CD14-positive monocyte (primary cell): ENCODE results near the gene TNNT1. TPM values are rescaled to one million over a fixed set of nuclear protein-coding genes. Genes with fewer than 3 reads are reported as not detected.

Experiments used
- DNase-seq, 3 donors: peaks; one replicate each; pipeline ENCODE4 v3.0.0-alpha.2; 2011 to 2022
- H2AFZ ChIP-seq: 2 replicates; pipeline ENCODE4 v1.6.0; 2012; ENCODE audit warnings: mild to moderate bottlenecking, low read depth, low read length, inconsistent platforms; ENCODE audit not compliant: insufficient read depth, poor library complexity, severe bottlenecking
- H3K27ac ChIP-seq, 2 donors: 1 replicate in 1 of 2; 2 replicates in 1 of 2; pipeline ENCODE4 v1.5.1; 2012 to 2013; ENCODE audit warnings: low read length in 2 of 2, control low read depth in 1 of 2, inconsistent platforms in 1 of 2, low read depth in 1 of 2, mild to moderate bottlenecking in 1 of 2
- H3K27me3 ChIP-seq, 2 donors: one replicate each; pipeline versions ENCODE4 v1.6.0 to v1.6.1; 2011 to 2013; ENCODE audit warnings: low read length in 2 of 2; ENCODE audit not compliant: control insufficient read depth in 2 of 2, insufficient read depth in 2 of 2
- H3K36me3 ChIP-seq, 2 donors: replicated peaks in 1 of 2; 1 replicate in 1 of 2; 2 replicates in 1 of 2; pipeline versions ENCODE4 v1.5.1 to v1.6.1; 2012 to 2013; ENCODE audit warnings: low read length in 2 of 2, control low read depth in 1 of 2, inconsistent platforms in 1 of 2, mild to moderate bottlenecking in 1 of 2; ENCODE audit not compliant: insufficient read depth in 2 of 2, control insufficient read depth in 1 of 2
- H3K4me1 ChIP-seq, 2 donors: 1 replicate in 1 of 2; 2 replicates in 1 of 2; pipeline versions ENCODE4 v1.5.1 to v1.6.1; 2012 to 2013; ENCODE audit warnings: low read length in 2 of 2, control low read depth in 1 of 2, inconsistent platforms in 1 of 2, mild to moderate bottlenecking in 1 of 2, moderate library complexity in 1 of 2; ENCODE audit not compliant: insufficient read depth in 2 of 2, control insufficient read depth in 1 of 2
- H3K4me2 ChIP-seq: replicated peaks from 2 replicates; pipeline ENCODE3; 2012; ENCODE audit warnings: low read length, moderate library complexity, mild to moderate bottlenecking; ENCODE audit not compliant: poor library complexity, severe bottlenecking; ENCODE audit errors: extremely low read depth
- H3K4me3 ChIP-seq, 3 experiments: fragments of 200-600 bp in 1 of 3; sonication (generic) in 1 of 3; replicated peaks in 1 of 3; 1 replicate in 2 of 3; 2 replicates in 1 of 3; pipeline ENCODE4 v1.5.1; 2011 to 2013; ENCODE audit warnings: low read length in 3 of 3, mild to moderate bottlenecking in 3 of 3, control low read depth in 2 of 3, low read depth in 2 of 3, inconsistent platforms in 1 of 3, moderate library complexity in 1 of 3
- H3K79me2 ChIP-seq: 2 replicates; pipeline ENCODE4 v1.6.0; 2012; ENCODE audit warnings: mild to moderate bottlenecking, control low read depth, inconsistent platforms, low read length, moderate library complexity; ENCODE audit not compliant: insufficient read depth
- H3K9ac ChIP-seq: 2 replicates; pipeline ENCODE4 v1.6.0; 2017; ENCODE audit warnings: low read length, mild to moderate bottlenecking; ENCODE audit not compliant: insufficient read depth, poor library complexity, severe bottlenecking
- H3K9me3 ChIP-seq, 2 donors: replicated peaks in 1 of 2; 1 replicate in 1 of 2; 2 replicates in 1 of 2; pipeline versions ENCODE4 v1.5.1 to v1.6.1; 2012 to 2013; ENCODE audit warnings: low read length in 2 of 2, control low read depth in 1 of 2; ENCODE audit not compliant: control insufficient read depth in 1 of 2, insufficient read depth in 1 of 2
- H4K20me1 ChIP-seq: 2 replicates; pipeline ENCODE4 v1.6.0; 2012; ENCODE audit warnings: mild to moderate bottlenecking, low read length, control low read depth, moderate library complexity; ENCODE audit not compliant: insufficient read depth
- H3K27ac Mint-ChIP-seq, 7 donors: one replicate each; pipeline ENCODE4 v1.8.0; 2020; ENCODE audit warnings: mild to moderate bottlenecking in 7 of 7, mixed read lengths in 7 of 7, moderate library complexity in 6 of 7, inconsistent platforms in 2 of 7
- H3K27me3 Mint-ChIP-seq, 3 donors: one replicate each; pipeline ENCODE4 v1.8.0; 2021 to 2022; ENCODE audit warnings: low read depth in 3 of 3, mild to moderate bottlenecking in 3 of 3, mixed read lengths in 3 of 3, moderate library complexity in 3 of 3, inconsistent platforms in 1 of 3
- H3K36me3 Mint-ChIP-seq, 2 donors: one replicate each; pipeline ENCODE4 v1.8.0; 2020; ENCODE audit warnings: mixed read lengths in 2 of 2, inconsistent platforms in 1 of 2, mild to moderate bottlenecking in 1 of 2
- H3K4me1 Mint-ChIP-seq: one replicate; pipeline ENCODE4 v1.8.0; 2020; ENCODE audit warnings: mild to moderate bottlenecking, mixed read lengths
- H3K4me3 Mint-ChIP-seq, 2 donors: one replicate each; pipeline ENCODE4 v1.8.0; 2020; ENCODE audit warnings: mild to moderate bottlenecking in 2 of 2, mixed read lengths in 2 of 2, moderate library complexity in 1 of 2
- H3K9me3 Mint-ChIP-seq, 7 donors: one replicate each; pipeline ENCODE4 v1.8.0; 2020 to 2022; ENCODE audit warnings: mixed read lengths in 7 of 7, mild to moderate bottlenecking in 6 of 7, moderate library complexity in 6 of 7, inconsistent platforms in 2 of 7
- WGBS: methylation state at CpG from one replicate; pipeline ENCODE4 v1.1.5; 2013; ENCODE audit warnings: missing lambda C conversion rate; ENCODE audit not compliant: insufficient coverage; 5-methylcytosine and 5-hydroxymethylcytosine counted together
- intact Hi-C, 2 donors: fragments of 100-400 bp; cut with micrococcal nuclease; formaldehyde crosslinking; loops; one replicate each; pipeline versions ENCODE4 v1.15.0 to v1.15.1; 2023
- polyA plus RNA-seq, 3 donors: library from polyadenylated mRNA; depleted of rRNA in 1 of 3; unstranded in 2 of 3; stranded (reverse) in 1 of 3; fragments of 300-500 nt in 2 of 3; fragments of >200 nt in 1 of 3; fragmentation: Illumina TruSeq in 2 of 3; gene quantifications; 1 replicate in 2 of 3; 2 replicates in 1 of 3; pipeline ENCODE4 v1.2.3, GENCODE V29; 2012 to 2021
- TF ChIP-seq, protein P1 (sequence below): fragments of 200-600 bp; IDR thresholded peaks from one replicate; pipeline ENCODE4 v1.8.0; 2022; ENCODE audit warnings: antibody characterized with exemption, mild to moderate bottlenecking

TNNT1 gene
- polyA plus RNA-seq, 3 donors, result 9.4 to 41.9 (median 9.8) TPM

GRCh38 chr19:55118401-55118991 lies 30.5 kb downstream of the TNNT1 start:
- peak overlapping the region in 1 of 2 donors; percentile 70 for H3K27ac ChIP-seq
- peak overlapping the region; percentile 56 to 94 (median 75) for H3K4me3 ChIP-seq
- H3K79me2 ChIP-seq, result peaks cover 36% of the 10 kb centered on the region
- H3K4me2 ChIP-seq, result peak overlapping the region; percentile 88
- peaks cover 36% of the 10 kb centered on the region for H4K20me1 ChIP-seq
- peaks cover 1 to 11% of the 10 kb centered on the region in 2 donors for H3K36me3 Mint-ChIP-seq
- intact Hi-C loops, result loop anchor here in 1 of 2 donors (10.0 kb wide), 1 partner anchor 136 kb away; the partner anchor contains the start of gene PPP6R1
- H3K4me1 ChIP-seq, result peaks cover 25 to 53% of the 10 kb centered on the region in 2 donors
- no peaks in the 10 kb centered on the region for H3K9me3 Mint-ChIP-seq
- 11% methylated on average over 18 of the region's 22 CpGs for whole genome bisulfite sequencing
- peak overlapping the region in 6 of 7 donors; percentile 77 to 93 (median 87) for H3K27ac Mint-ChIP-seq
- DNase-seq, result peak in 1 of 3 donors; percentile 13
- peaks cover 12 to 22% (median 18%) of the 10 kb centered on the region in 3 donors for H3K27me3 Mint-ChIP-seq
- TF ChIP-seq, protein P1, sequence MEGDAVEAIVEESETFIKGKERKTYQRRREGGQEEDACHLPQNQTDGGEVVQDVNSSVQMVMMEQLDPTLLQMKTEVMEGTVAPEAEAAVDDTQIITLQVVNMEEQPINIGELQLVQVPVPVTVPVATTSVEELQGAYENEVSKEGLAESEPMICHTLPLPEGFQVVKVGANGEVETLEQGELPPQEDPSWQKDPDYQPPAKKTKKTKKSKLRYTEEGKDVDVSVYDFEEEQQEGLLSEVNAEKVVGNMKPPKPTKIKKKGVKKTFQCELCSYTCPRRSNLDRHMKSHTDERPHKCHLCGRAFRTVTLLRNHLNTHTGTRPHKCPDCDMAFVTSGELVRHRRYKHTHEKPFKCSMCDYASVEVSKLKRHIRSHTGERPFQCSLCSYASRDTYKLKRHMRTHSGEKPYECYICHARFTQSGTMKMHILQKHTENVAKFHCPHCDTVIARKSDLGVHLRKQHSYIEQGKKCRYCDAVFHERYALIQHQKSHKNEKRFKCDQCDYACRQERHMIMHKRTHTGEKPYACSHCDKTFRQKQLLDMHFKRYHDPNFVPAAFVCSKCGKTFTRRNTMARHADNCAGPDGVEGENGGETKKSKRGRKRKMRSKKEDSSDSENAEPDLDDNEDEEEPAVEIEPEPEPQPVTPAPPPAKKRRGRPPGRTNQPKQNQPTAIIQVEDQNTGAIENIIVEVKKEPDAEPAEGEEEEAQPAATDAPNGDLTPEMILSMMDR, result no peak
- H3K4me1 Mint-ChIP-seq, result peaks cover 45% of the 10 kb centered on the region
- peak overlapping the region; percentile 84 for H2AFZ ChIP-seq
- peak overlapping the region; percentile 89 to 94 for H3K4me3 Mint-ChIP-seq
- peaks cover 2 to 3% of the 10 kb centered on the region in 2 donors for H3K36me3 ChIP-seq
- no peaks in the 10 kb centered on the region for H3K9me3 ChIP-seq
- H3K9ac ChIP-seq, result no peak overlapping the region
- H3K27me3 ChIP-seq, result peaks cover 0 to 3% of the 10 kb centered on the region in 2 donors

- Histone ChIP-seq H3K9me3 (no peaks in the 10 kb centered on the region), H4K20me1 (peaks cover 43% of the 10 kb centered on the region), H3K79me2 (peaks cover 42% of the 10 kb centered on the region), H3K27me3 (peaks cover 0 to 3% of the 10 kb centered on the region in 2 donors), H3K4me3 (peak overlapping the region; percentile 56 to 94 (median 75)), H3K27ac (peak overlapping the region; percentile 29 to 70), H3K36me3 (peaks cover 9% of the 10 kb centered on the region in 2 donors), H2AFZ (peak overlapping the region; percentile 84), H3K4me2 (peak overlapping the region; percentile 88), H3K4me1 (peaks cover 25 to 52% of the 10 kb centered on the region in 2 donors), H3K9ac (peak overlapping the region; percentile 65)
- Mint-ChIP-seq H3K4me1 (peaks cover 45% of the 10 kb centered on the region), H3K4me3 (peak overlapping the region; percentile 89 to 94), H3K27ac (peak overlapping the region; percentile 82 to 93 (median 85)), H3K36me3 (peaks cover 1 to 16% of the 10 kb centered on the region in 2 donors), H3K27me3 (peaks cover 6 to 19% (median 14%) of the 10 kb centered on the region in 3 donors), H3K9me3 (no peaks in the 10 kb centered on the region)
- intact Hi-C loops, result loop anchor here in 1 of 2 donors (10.0 kb wide), 1 partner anchor 137 kb away; the partner anchor contains the start of gene PPP6R1
- DNase-seq, result peak; percentile 97 to 98 (median 97)
- TF ChIP-seq, protein P1, result no peak
- under 1% methylated on average over 39 of the region's 44 CpGs for WGBS
These were observed 31.2 kb downstream of the TNNT1 start for GRCh38 chr19:55117663-55118391.
